OCI-LY1 (cell line): Measurements from ENCODE around the gene CR1.

Source experiments
- H2AFZ ChIP-seq: fragments of 200-600 bp; sonication (generic), shearing (Covaris generic); 2 replicates; pipeline ENCODE4 v1.6.0; 2014; ENCODE audit warnings: antibody characterized with exemption, mild to moderate bottlenecking, low read length
- H3F3A ChIP-seq: fragments of 200-600 bp; sonication (generic), shearing (Covaris generic); 2 replicates; pipeline ENCODE4 v1.6.0; 2014; ENCODE audit warnings: mild to moderate bottlenecking, antibody characterized with exemption, low read length, moderate library complexity; ENCODE audit not compliant: insufficient read depth
- H3K27ac ChIP-seq: fragments of 200-600 bp; sonication (generic); 2 replicates; pipeline ENCODE4 v1.5.1; 2014; ENCODE audit warnings: low read length, mixed run types, mild to moderate bottlenecking, low read depth; ENCODE audit not compliant: poor library complexity, severe bottlenecking
- H3K27me3 ChIP-seq: fragments of 200-600 bp; sonication (generic); 2 replicates; pipeline ENCODE4 v1.6.0; 2014; ENCODE audit warnings: antibody characterized with exemption, mild to moderate bottlenecking, low read length, moderate library complexity; ENCODE audit not compliant: insufficient read depth
- H3K36me3 ChIP-seq: fragments of 200-600 bp; sonication (generic); 2 replicates; pipeline ENCODE4 v1.6.1; 2014; ENCODE audit warnings: mild to moderate bottlenecking, antibody characterized with exemption, low read length, moderate library complexity, mixed read lengths; ENCODE audit not compliant: insufficient read depth
- H3K4me1 ChIP-seq: fragments of 200-600 bp; sonication (generic); 2 replicates; pipeline ENCODE4 v1.5.1; 2014; ENCODE audit warnings: mild to moderate bottlenecking, low read length, moderate library complexity; ENCODE audit not compliant: insufficient read depth, severe bottlenecking
- H3K4me2 ChIP-seq: fragments of 200-600 bp; sonication (generic), shearing (Covaris generic); 2 replicates; pipeline ENCODE4 v1.6.1; 2014; ENCODE audit warnings: low read length
- H3K4me3 ChIP-seq: fragments of 200-600 bp; sonication (generic); 2 replicates; pipeline ENCODE4 v1.5.1; 2014; ENCODE audit warnings: low read length, low read depth, mild to moderate bottlenecking, mixed read lengths; ENCODE audit not compliant: poor library complexity, severe bottlenecking
- H3K79me2 ChIP-seq: fragments of 200-600 bp; shearing (Covaris generic); 2 replicates; pipeline ENCODE4 v1.6.1; 2016; ENCODE audit warnings: mixed run types, low read length, mixed read lengths; ENCODE audit not compliant: insufficient read depth
- H3K9ac ChIP-seq: fragments of 200-600 bp; sonication (generic), shearing (Covaris generic); 2 replicates; pipeline ENCODE4 v1.6.1; 2014; ENCODE audit warnings: mild to moderate bottlenecking, low read length, mixed read lengths
- H3K9me2 ChIP-seq: fragments of 200-600 bp; sonication (generic), shearing (Covaris generic); 2 replicates; pipeline ENCODE4 v1.6.1; 2014; ENCODE audit warnings: low read depth, mild to moderate bottlenecking, low read length, mixed read lengths
- H3K9me3 ChIP-seq: fragments of 200-600 bp; shearing (Covaris generic); 2 replicates; pipeline ENCODE4 v1.6.1; 2014; ENCODE audit warnings: low read length, mixed read lengths
- H4K20me1 ChIP-seq: fragments of 200-600 bp; sonication (generic), shearing (Covaris generic); 2 replicates; pipeline ENCODE4 v1.6.0; 2016; ENCODE audit warnings: mild to moderate bottlenecking, low read length; ENCODE audit not compliant: insufficient read depth
- EZH2 ChIP-seq: fragments of 200-600 bp; sonication (generic), shearing (Covaris generic); IDR thresholded peaks from 2 replicates; pipeline ENCODE4 v1.8.0; 2017; ENCODE audit warnings: borderline replicate concordance, mixed run types, mild to moderate bottlenecking, antibody characterized with exemption, low read length, moderate library complexity, mixed read lengths
- TF ChIP-seq, protein P1 (sequence below): fragments of 200-600 bp; sonication (generic), shearing (Covaris generic); IDR thresholded peaks from 2 replicates; pipeline ENCODE4 v1.5.1; 2017; ENCODE audit warnings: mild to moderate bottlenecking, antibody characterized with exemption, low read length, moderate library complexity, mixed read lengths

CR1 gene

DNA sequence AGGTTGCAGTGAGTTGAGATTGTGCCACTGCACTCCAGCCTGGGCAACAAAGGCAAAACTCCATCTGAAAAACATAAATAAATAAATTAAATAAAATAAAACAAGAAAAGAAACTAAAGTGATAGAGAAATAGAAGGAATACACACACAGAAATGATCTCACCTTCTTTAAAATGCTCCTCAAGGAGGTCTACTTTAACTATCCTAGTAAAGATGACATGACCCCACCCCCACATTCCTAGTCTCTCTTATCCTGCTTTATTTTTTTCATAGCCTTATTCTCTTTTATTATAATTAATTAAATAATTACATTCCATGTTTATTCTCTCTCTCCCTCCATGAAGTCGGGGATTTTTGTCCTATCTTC, 131.0 kb downstream of the CR1 start:
- no peak for TF ChIP-seq EZH2
- TF ChIP-seq, protein P1, sequence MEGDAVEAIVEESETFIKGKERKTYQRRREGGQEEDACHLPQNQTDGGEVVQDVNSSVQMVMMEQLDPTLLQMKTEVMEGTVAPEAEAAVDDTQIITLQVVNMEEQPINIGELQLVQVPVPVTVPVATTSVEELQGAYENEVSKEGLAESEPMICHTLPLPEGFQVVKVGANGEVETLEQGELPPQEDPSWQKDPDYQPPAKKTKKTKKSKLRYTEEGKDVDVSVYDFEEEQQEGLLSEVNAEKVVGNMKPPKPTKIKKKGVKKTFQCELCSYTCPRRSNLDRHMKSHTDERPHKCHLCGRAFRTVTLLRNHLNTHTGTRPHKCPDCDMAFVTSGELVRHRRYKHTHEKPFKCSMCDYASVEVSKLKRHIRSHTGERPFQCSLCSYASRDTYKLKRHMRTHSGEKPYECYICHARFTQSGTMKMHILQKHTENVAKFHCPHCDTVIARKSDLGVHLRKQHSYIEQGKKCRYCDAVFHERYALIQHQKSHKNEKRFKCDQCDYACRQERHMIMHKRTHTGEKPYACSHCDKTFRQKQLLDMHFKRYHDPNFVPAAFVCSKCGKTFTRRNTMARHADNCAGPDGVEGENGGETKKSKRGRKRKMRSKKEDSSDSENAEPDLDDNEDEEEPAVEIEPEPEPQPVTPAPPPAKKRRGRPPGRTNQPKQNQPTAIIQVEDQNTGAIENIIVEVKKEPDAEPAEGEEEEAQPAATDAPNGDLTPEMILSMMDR = no peak
- no peak overlapping the region for H3K4me3 ChIP-seq
- H3K4me2 ChIP-seq = no peak overlapping the region
- no peaks in the 10 kb centered on the region for H4K20me1 ChIP-seq
- H3K9ac ChIP-seq = no peak overlapping the region
- no peaks in the 10 kb centered on the region for H3K79me2 ChIP-seq
- H3K9me2 ChIP-seq = no peaks in the 10 kb centered on the region
- H3K4me1 ChIP-seq = no peaks in the 10 kb centered on the region
- no peaks in the 10 kb centered on the region for H3F3A ChIP-seq
- no peak overlapping the region for H2AFZ ChIP-seq
- H3K27ac ChIP-seq = no peak overlapping the region
- H3K9me3 ChIP-seq = no peaks in the 10 kb centered on the region
- H3K27me3 ChIP-seq = no peaks in the 10 kb centered on the region
- no peaks in the 10 kb centered on the region for H3K36me3 ChIP-seq

DNA sequence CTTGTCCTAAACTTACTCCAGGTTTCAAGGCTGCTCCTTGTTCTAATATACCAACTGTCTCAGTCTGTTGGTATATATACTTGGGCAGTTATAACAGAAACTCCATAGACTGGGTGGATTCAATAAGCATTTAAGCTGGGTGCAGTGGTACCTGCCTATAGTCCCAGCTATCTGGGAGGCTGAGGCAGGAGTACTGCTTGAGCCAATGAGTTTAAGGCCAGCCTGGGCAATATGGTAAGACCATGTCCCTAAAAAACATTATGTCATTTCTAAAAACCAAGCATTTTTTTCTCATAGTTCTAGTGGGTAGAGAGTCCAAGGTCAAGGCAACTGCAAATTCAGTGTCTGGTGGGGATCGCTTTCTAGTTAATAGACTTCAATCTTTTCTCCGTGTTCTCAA, 131.5 kb downstream of the CR1 start:
- Histone ChIP-seq H3K27me3 (no peaks in the 10 kb centered on the region), H3K4me3 (no peak overlapping the region), H3K36me3 (no peaks in the 10 kb centered on the region), H3K9me2 (no peaks in the 10 kb centered on the region), H4K20me1 (no peaks in the 10 kb centered on the region), H2AFZ (no peak overlapping the region), H3F3A (no peaks in the 10 kb centered on the region), H3K79me2 (no peaks in the 10 kb centered on the region), H3K9ac (no peak overlapping the region), H3K4me1 (no peaks in the 10 kb centered on the region), H3K9me3 (no peaks in the 10 kb centered on the region), H3K27ac (no peak overlapping the region), H3K4me2 (no peak overlapping the region)
- TF ChIP-seq, protein P1 = no peak
- no peak for TF ChIP-seq EZH2

DNA sequence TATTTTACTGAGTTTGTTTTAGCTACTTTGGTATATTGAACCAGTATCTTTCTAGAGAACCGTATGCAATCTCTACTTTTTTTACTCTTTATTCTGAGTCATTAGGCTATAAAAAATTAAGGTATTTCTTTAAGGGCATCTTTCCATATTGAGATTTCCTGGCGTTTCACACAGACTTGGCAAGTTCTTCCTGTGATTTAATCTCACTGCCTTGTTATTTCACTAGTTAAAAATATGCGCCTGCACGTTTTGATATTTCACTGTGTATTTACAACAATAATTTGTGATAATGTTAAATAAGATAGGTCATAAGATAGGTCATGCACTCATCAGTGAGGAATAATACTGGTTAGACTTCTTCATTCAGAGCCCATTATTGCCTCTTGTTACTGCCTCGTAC, 132.8 kb downstream of the CR1 start:
- Histone ChIP-seq H3F3A (no peaks in the 10 kb centered on the region), H3K36me3 (no peaks in the 10 kb centered on the region), H3K4me3 (no peak overlapping the region), H3K9me2 (no peaks in the 10 kb centered on the region), H3K27me3 (no peaks in the 10 kb centered on the region), H3K79me2 (no peaks in the 10 kb centered on the region), H3K4me1 (no peaks in the 10 kb centered on the region), H3K9ac (no peak overlapping the region), H3K27ac (no peak overlapping the region), H3K4me2 (no peak overlapping the region), H3K9me3 (no peaks in the 10 kb centered on the region), H2AFZ (no peak overlapping the region), H4K20me1 (no peaks in the 10 kb centered on the region)
- TF ChIP-seq EZH2 = no peak
- TF ChIP-seq, protein P1 = no peak
